ENCODE measurements around the gene UBE4B. TPM values are rescaled to one million over a fixed set of nuclear protein-coding genes. Genes with fewer than 3 reads are reported as not detected.
"Not testable (repeated sequence)": the region's sequence is repeated elsewhere in the genome, so short reads cannot be mapped to it uniquely, and the experiment has no call there.

Gene UBE4B
- total RNA-seq, 2 donors from 2014 or later, result 42.9 to 47.8 TPM

GRCh38 chr1:10188133-10188650, 155.4 kb downstream of the UBE4B start:
- intact Hi-C loops (cut with DNase I), result no loop called here
- DNase-seq (no peak), ATAC-seq (no peak)

- ATAC-seq, result no peak
- no peak for DNase-seq
- intact Hi-C loops (cut with DNase I), result no loop called here
Measured at GRCh38 chr1:10189659-10190058, 156.9 kb downstream of the UBE4B start.

DNA sequence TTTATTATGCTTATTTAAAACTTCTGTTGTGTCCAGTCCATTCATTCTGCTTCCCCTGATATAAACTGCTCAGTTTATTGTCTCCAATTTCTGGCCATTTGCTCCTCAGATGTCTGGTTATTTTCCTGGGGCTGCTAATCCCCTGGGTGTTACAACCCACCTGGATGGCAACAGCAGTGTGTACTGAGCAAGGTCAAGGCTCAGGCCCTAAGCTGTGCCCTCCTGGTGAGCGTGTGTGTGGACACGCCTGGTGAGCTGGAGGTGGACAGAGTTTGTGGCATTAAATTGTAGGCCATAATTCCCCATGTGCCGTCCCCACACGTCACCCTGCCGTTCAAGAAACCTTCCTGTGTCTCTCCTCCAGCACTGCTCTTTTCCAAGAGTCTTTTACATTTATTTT, 159.5 kb downstream of the UBE4B start:
- no peak for DNase-seq
- no peak for ATAC-seq
- intact Hi-C loops (cut with DNase I), result no loop called here

GRCh38 chr1:10193288-10193687, 160.5 kb downstream of the UBE4B start:
- intact Hi-C loops (cut with DNase I), result no loop called here
- DNase-seq, result no peak
- no peak for ATAC-seq

DNA sequence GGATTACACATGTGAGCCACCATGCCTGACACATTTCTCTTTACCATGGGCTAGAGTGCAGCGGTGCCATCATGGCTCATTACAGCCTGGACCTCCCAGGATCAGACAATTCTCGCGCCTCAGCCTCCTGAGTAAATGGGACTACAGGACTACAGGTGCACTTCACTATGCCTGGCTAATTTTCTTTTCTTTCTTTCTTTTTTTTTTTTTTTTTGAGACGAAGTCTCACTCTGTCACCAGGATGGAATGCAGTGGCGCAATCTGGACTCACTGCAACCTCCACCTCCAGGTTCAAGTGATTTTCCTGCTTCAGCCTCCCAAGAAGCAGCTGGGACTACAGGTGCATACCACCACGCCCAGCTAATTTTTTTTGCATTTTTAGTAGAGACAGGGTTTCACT, 162.8 kb downstream of the UBE4B start:
- DNase-seq (no peak), ATAC-seq (no peak)
- intact Hi-C loops (cut with DNase I), result no loop called here

GRCh38 chr1:10196976-10197375, 164.2 kb downstream of the UBE4B start:
- intact Hi-C loops (cut with DNase I), result no loop called here
- DNase-seq, result no peak
- peak in 1 of 2 donors; percentile 39 for ATAC-seq

DNA sequence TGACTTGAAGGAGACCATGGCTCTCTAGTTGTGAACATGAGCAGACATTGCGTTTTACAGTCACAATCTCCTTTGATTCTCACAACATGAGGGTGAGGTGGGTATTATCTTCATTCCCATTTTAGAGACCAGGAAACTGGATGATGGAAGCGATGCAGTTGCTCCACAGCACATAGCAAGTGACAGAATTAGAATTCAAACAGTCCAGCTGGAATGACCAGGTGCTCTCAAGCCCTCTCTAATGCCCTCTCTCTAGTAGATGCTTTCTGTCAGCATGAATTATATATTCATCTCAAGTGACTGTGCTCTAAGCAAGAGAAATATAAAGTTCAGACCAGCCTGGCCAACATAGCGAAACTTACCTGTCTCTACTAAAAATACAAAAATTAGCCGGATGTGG, 167.9 kb downstream of the UBE4B start:
- DNase-seq (no peak), ATAC-seq (no peak)
- intact Hi-C loops (cut with DNase I), result loop anchor here in 1 of 2 donors (10.0 kb wide), 1 partner anchor 134 kb away; no protein-coding TSS in a partner anchor

GRCh38 chr1:10204003-10204642, 171.4 kb downstream of the UBE4B start:
- ATAC-seq (no peak), DNase-seq (no peak)
- intact Hi-C loops (cut with DNase I), result loop anchor here in 1 of 2 donors (10.0 kb wide), 1 partner anchor 131 kb away; no protein-coding TSS in a partner anchor

- intact Hi-C loops (cut with DNase I), result loop anchor here in 1 of 2 donors (10.0 kb wide), 1 partner anchor 130 kb away; no protein-coding TSS in a partner anchor
- not testable (repeated sequence) for ATAC-seq, DNase-seq
Measured at GRCh38 chr1:10205206-10205605, 172.4 kb downstream of the UBE4B start.

GRCh38 chr1:10207810-10208209, 175.1 kb downstream of the UBE4B start:
- no peak for ATAC-seq
- DNase-seq, result no peak
- intact Hi-C loops (cut with DNase I), result loop anchor here in 1 of 2 donors (10.0 kb wide), 1 partner anchor 127 kb away; no protein-coding TSS in a partner anchor

DNA sequence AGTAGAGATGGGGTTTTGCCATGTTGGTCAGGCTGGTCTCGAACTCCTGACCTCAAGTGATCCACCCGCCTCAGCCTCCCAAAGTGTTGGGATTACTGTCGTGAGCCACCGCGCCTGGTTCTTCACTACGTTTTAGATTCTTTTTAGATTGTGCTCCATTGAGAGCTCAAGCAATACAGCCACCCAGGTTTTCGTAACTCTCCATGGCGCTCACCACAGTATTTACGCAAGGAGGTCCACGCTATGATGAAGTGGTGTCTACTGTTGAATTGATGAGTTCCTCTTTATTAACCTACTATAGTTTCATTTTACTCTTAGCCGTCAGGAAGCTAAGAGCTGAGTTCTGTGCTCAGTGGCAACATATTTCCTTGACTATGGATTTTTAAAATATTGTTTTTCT, 175.8 kb downstream of the UBE4B start:
- no peak for ATAC-seq
- intact Hi-C loops (cut with DNase I), result loop anchor here in 1 of 2 donors (10.0 kb wide), 1 partner anchor 126 kb away; no protein-coding TSS in a partner anchor
- no peak for DNase-seq

GRCh38 chr1:10209590-10209904, 176.8 kb downstream of the UBE4B start:
- no peak for DNase-seq
- intact Hi-C loops (cut with DNase I), result loop anchor here in 1 of 2 donors (10.0 kb wide), 1 partner anchor 125 kb away; no protein-coding TSS in a partner anchor
- no peak for ATAC-seq

GRCh38 chr1:10209905-10210810, 177.4 kb downstream of the UBE4B start, which contains the start of gene KIF1B:
KIF1B (plus strand) TSS chr1:10210570; CDS start chr1:10232329, 21,759 bp downstream.
- ATAC-seq (peak; percentile 97 to 98), DNase-seq (peak; percentile 99)
- intact Hi-C loops (cut with DNase I), result loop anchor here (5.0 to 10.0 kb wide), 2 partner anchors 77 to 125 kb away; no protein-coding TSS in a partner anchor

DNA sequence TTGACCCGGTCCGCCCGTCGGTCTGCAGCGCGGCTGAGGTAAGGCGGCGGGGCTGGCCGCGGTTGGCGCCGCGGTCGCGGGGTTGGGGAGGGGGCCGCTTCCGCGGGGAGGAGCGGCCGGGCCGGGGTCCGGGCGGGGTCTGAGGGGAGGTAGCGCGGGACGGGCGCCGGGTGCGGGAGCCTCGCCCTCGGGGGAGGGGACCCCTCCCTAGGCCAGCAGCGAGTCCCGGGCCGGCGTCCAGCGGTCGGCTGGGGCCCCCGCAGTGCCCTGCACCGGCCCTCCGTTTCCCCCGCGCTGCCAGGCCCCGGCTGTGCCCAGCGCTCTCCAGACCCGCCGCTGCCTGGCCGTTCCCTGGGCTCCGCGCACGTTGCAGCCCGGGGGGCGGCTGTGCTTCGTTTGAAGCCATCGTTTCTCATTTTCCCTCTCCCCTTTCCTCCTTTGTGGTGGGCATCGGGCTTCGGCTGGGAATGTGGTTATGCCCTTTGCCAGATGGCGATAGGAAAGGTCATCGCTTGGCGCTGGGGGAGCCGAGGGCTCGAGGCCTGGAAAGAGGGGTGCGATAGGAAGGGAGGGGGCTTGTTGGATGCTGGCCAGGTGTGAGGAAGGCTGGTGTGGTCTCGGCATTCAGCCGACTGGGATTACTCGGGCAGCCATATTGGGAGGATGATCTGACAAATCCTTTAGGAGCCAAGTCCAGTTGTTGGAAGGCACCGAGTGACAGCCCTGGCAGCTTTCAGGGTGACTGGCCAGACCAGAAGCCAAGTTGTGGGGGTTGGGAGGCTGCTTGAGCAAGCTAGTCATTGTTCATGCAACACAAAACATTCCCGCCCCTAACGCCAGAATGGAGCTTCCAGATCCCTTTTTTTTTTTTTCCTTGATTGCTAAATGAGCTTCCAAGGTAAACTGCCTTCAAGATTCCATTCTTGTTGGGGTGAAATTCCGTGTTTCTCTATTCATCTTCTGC, 178.4 kb downstream of the UBE4B start:
- peak; percentile 68 to 70 for ATAC-seq
- peak; percentile 96 for DNase-seq
- intact Hi-C loops (cut with DNase I), result loop anchor here (5.0 to 10.0 kb wide), 2 partner anchors 76 to 124 kb away; no protein-coding TSS in a partner anchor

- intact Hi-C loops (cut with DNase I), result loop anchor here (5.0 to 10.0 kb wide), 2 partner anchors 75 to 123 kb away; no protein-coding TSS in a partner anchor
- ATAC-seq, result peak in 1 of 2 donors; percentile 2
- DNase-seq, result no peak
Measured at GRCh38 chr1:10211805-10212410, 179.2 kb downstream of the UBE4B start.

- ATAC-seq (no peak), DNase-seq (no peak)
- intact Hi-C loops (cut with DNase I), result loop anchor here (5.0 to 10.0 kb wide), 2 partner anchors 75 to 122 kb away; no protein-coding TSS in a partner anchor
Measured at GRCh38 chr1:10212476-10212875, 179.7 kb downstream of the UBE4B start.

DNA sequence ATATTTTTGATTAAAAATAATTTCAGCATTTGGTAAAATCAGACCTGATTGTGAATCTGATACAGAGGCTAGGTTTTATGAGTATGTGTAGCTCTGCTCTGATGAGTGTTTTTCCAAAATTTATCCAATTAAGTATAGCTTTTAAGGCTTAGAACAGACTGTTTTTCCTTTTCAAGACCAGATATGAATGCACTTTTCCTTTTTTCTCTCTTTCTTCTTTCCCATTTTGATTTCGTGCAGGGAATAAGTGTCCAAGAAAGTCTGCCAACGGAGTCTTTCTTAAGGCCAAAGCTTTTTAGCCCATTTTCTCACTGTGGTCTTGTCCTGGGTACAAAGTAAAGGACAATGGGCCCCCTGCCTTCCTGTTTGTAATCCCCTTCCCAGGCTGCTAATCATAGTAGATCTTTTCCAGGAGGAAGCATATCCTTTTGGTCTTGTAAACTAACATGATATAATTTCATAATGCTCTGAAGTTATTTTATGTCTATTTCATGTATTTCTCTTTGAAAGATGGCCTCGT, 180.5 kb downstream of the UBE4B start:
- no peak for DNase-seq
- intact Hi-C loops (cut with DNase I), result loop anchor here (5.0 to 10.0 kb wide), 2 partner anchors 74 to 122 kb away; no protein-coding TSS in a partner anchor
- no peak for ATAC-seq

Measured in left cardiac atrium (tissue), 4 donors.